Keratinocyte (primary cell): ENCODE results near the gene FHL3. TPM values are rescaled to one million over a fixed set of nuclear protein-coding genes. Genes with fewer than 3 reads are reported as not detected.

Experiments
- DNase-seq: peaks from one replicate; pipeline ENCODE4 v3.0.0-alpha.2; 2011; ENCODE audit warnings: low read depth, missing footprints, low spot score
- FAIRE-seq: peaks from 2 replicates; lab custom pipeline; 2011; peaks lifted over from hg19 to GRCh38; lab: Jason Lieb, UNC
- H2AFZ ChIP-seq: 2 replicates; pipeline ENCODE4 v1.6.0; 2012; ENCODE audit warnings: low read length, control low read depth, inconsistent platforms; ENCODE audit not compliant: control insufficient read depth
- H3K27ac ChIP-seq: 2 replicates; pipeline ENCODE4 v1.5.1; 2011; ENCODE audit warnings: low read length; ENCODE audit not compliant: control insufficient read depth, insufficient read depth
- H3K27me3 ChIP-seq: 3 replicates; pipeline ENCODE4 v1.6.0; 2011; ENCODE audit warnings: low read length; ENCODE audit not compliant: control insufficient read depth, insufficient read depth; ENCODE audit errors: extremely low read depth
- H3K36me3 ChIP-seq, 2 experiments: 2 replicates in 1 of 2; 3 replicates in 1 of 2; pipeline ENCODE4 v1.5.1; 2011; ENCODE audit warnings: low read length in 2 of 2, mild to moderate bottlenecking in 1 of 2; ENCODE audit not compliant: control insufficient read depth in 2 of 2, insufficient read depth in 2 of 2; ENCODE audit errors: extremely low read depth in 1 of 2
- H3K4me1 ChIP-seq: 3 replicates; pipeline ENCODE4 v1.5.1; 2011; ENCODE audit warnings: low read length; ENCODE audit not compliant: control insufficient read depth, insufficient read depth; ENCODE audit errors: extremely low read depth
- H3K4me2 ChIP-seq: 3 replicates; pipeline ENCODE4 v1.6.0; 2011; ENCODE audit warnings: low read depth, low read length; ENCODE audit not compliant: control insufficient read depth, insufficient read depth; ENCODE audit errors: extremely low read depth
- H3K4me3 ChIP-seq, 3 experiments: fragments of 200-600 bp in 1 of 3; sonication (generic) in 1 of 3; 2 replicates in 2 of 3; 3 replicates in 1 of 3; pipeline ENCODE4 v1.5.1; 2011 to 2016; ENCODE audit warnings: low read length in 3 of 3, mild to moderate bottlenecking in 3 of 3, control low read depth in 2 of 3, inconsistent platforms in 1 of 3, low read depth in 1 of 3, mixed read lengths in 1 of 3, mixed run types in 1 of 3, moderate library complexity in 1 of 3; ENCODE audit not compliant: control insufficient read depth in 2 of 3, insufficient read depth in 2 of 3; ENCODE audit errors: extremely low read depth in 1 of 3
- H3K79me2 ChIP-seq: 2 replicates; pipeline ENCODE4 v1.6.0; 2012; ENCODE audit warnings: low read length; ENCODE audit not compliant: control insufficient read depth, insufficient read depth
- H3K9ac ChIP-seq: 3 replicates; pipeline ENCODE4 v1.6.0; 2011; ENCODE audit warnings: low read length; ENCODE audit not compliant: control insufficient read depth, insufficient read depth; ENCODE audit errors: extremely low read depth
- H3K9me1 ChIP-seq: 3 replicates; pipeline ENCODE4 v1.6.0; 2011; ENCODE audit warnings: low read length; ENCODE audit not compliant: control insufficient read depth, insufficient read depth; ENCODE audit errors: extremely low read depth
- H3K9me3 ChIP-seq: 2 replicates; pipeline ENCODE4 v1.5.1; 2012; ENCODE audit warnings: low read depth, low read length; ENCODE audit not compliant: control insufficient read depth
- H4K20me1 ChIP-seq: 3 replicates; pipeline ENCODE4 v1.6.0; 2011; ENCODE audit warnings: low read length; ENCODE audit not compliant: control insufficient read depth, insufficient read depth; ENCODE audit errors: extremely low read depth
- CTCF ChIP-seq, 3 experiments: IDR thresholded peaks in 1 of 3; conservative IDR thresholded peaks in 1 of 3; optimal IDR thresholded peaks in 1 of 3; 2 replicates in 2 of 3; 3 replicates in 1 of 3; pipeline versions ENCODE3 to v1.5.1; 2011; ENCODE audit warnings: low read length in 3 of 3, mild to moderate bottlenecking in 3 of 3, moderate library complexity in 2 of 3, control low read depth in 1 of 3, inconsistent platforms in 1 of 3; ENCODE audit not compliant: insufficient read depth in 2 of 3; ENCODE audit errors: extremely low read depth in 1 of 3
- EZH2 ChIP-seq: IDR thresholded peaks from one replicate; pipeline ENCODE4 v1.6.1; 2012; ENCODE audit warnings: inconsistent platforms, mild to moderate bottlenecking, low read length, moderate library complexity
- dilution Hi-C: fragments of 300-500 bp; cut with MboI; formaldehyde crosslinking; loops from one replicate; pipeline ENCODE4 v1.7.0; 2020; ENCODE audit warnings: low sequenced_read_pairs; ENCODE audit not compliant: extremely low pct_ligation_motif_present
- polyA plus RNA-seq, 5 experiments: library from polyadenylated mRNA; depleted of rRNA in 3 of 5; stranded (reverse) in 3 of 5; stranded (forward) in 1 of 5; unstranded in 1 of 5; fragments of >200 nt; gene quantifications; 1 replicate in 1 of 5; 2 replicates in 3 of 5; 3 replicates in 1 of 5; pipeline versions ENCODE4 v1.2.1 to v1.2.3, GENCODE V29; 2011 to 2012; ENCODE audit warnings: missing spikeins in 2 of 5, low read depth in 1 of 5, low replicate concordance in 1 of 5

Gene FHL3
- polyA plus RNA-seq, 1 donor (not counting 4 experiments of a cell fraction or from before 2014, with no cell fraction given), result 5.1 TPM

GRCh38 chr1:37989361-37989930 lies 15.9 kb downstream of the FHL3 start:
- Histone ChIP-seq H3K4me1 (peaks cover 6% of the 10 kb centered on the region), H3K27me3 (no peaks in the 10 kb centered on the region), H3K9ac (peak overlapping the region; percentile 89), H3K36me3 (peaks cover 4 to 17% of the 10 kb centered on the region in 2 experiments), H3K79me2 (peaks cover 22% of the 10 kb centered on the region), H4K20me1 (no peaks in the 10 kb centered on the region), H3K27ac (peak overlapping the region; percentile 74), H3K9me3 (no peaks in the 10 kb centered on the region), H3K9me1 (no peaks in the 10 kb centered on the region), H3K4me2 (peak overlapping the region; percentile 77), H3K4me3 (peak overlapping the region; percentile 94 to 97 (median 96)), H2AFZ (peak overlapping the region; percentile 95)
- dilution Hi-C loops, result no loop called here
- FAIRE-seq (no peak), DNase-seq (no peak)
- TF ChIP-seq CTCF (optimal IDR thresholded peaks at IDR 0.05 in 1 of 3, IDR thresholded peaks at IDR 0.05 in 1 of 3, conservative IDR thresholded peaks at IDR 0.05 in 1 of 3; ENCODE audit: extremely low read depth in 1 of 3, insufficient read depth in 2 of 3, low read length in 3 of 3), result no peak
- no peak for TF ChIP-seq EZH2

- no peaks in the 10 kb centered on the region for H3K9me1 ChIP-seq
- H4K20me1 ChIP-seq, result no peaks in the 10 kb centered on the region
- H3K36me3 ChIP-seq, result peaks cover 5 to 17% of the 10 kb centered on the region in 2 experiments
- H3K27me3 ChIP-seq, result no peaks in the 10 kb centered on the region
- no peak for DNase-seq
- TF ChIP-seq CTCF (optimal IDR thresholded peaks at IDR 0.05 in 1 of 3, IDR thresholded peaks at IDR 0.05 in 1 of 3, conservative IDR thresholded peaks at IDR 0.05 in 1 of 3; ENCODE audit: extremely low read depth in 1 of 3, insufficient read depth in 2 of 3, low read length in 3 of 3) (no peak), EZH2 (no peak)
- H3K79me2 ChIP-seq, result peaks cover 22% of the 10 kb centered on the region
- H3K4me2 ChIP-seq, result no peak overlapping the region
- no peak overlapping the region for H3K27ac ChIP-seq
- dilution Hi-C loops, result no loop called here
- H3K4me3 ChIP-seq, result no peak overlapping the region
- H3K4me1 ChIP-seq, result peaks cover 6% of the 10 kb centered on the region
- no peak overlapping the region for H3K9ac ChIP-seq
- no peak overlapping the region for H2AFZ ChIP-seq
- FAIRE-seq, result no peak
- no peaks in the 10 kb centered on the region for H3K9me3 ChIP-seq
Measured at GRCh38 chr1:37987679-37988078, 17.6 kb downstream of the FHL3 start.
